ENCODE results near the gene DPP10.

DNA sequence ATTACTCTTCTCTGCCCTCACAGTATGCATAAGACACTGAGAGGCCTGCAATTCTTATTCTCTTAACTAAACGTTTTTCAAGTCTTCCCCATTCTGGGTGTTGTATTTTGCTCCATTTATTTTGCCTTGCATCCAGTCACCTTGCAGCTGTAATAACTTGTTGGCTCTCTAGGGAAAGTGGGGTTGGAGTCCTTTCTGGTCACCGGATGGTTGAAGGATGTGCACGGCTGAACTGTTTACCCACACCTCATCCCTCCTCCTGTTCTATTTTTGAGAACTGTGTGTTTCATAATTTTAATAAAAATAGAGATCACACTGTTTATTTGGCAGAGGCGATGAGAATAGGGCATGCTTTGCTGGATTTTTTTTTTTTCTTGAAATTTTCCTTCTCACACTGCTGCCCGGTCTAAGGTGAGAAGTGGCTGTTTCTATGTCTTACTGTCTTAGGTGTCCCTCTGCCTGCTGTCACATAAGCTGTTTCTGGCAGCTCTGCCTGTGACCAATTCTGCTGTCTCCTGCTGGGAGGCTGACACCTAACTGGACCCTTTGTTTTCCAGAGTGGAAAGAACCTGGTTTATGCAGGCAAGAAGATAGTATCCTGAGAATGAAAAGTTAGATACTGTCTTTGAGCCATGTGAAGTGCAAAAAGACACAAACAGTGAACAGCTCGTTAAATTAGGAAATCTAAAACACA, 342.6 kb downstream of the DPP10 start:
- TF ChIP-seq, protein P1, sequence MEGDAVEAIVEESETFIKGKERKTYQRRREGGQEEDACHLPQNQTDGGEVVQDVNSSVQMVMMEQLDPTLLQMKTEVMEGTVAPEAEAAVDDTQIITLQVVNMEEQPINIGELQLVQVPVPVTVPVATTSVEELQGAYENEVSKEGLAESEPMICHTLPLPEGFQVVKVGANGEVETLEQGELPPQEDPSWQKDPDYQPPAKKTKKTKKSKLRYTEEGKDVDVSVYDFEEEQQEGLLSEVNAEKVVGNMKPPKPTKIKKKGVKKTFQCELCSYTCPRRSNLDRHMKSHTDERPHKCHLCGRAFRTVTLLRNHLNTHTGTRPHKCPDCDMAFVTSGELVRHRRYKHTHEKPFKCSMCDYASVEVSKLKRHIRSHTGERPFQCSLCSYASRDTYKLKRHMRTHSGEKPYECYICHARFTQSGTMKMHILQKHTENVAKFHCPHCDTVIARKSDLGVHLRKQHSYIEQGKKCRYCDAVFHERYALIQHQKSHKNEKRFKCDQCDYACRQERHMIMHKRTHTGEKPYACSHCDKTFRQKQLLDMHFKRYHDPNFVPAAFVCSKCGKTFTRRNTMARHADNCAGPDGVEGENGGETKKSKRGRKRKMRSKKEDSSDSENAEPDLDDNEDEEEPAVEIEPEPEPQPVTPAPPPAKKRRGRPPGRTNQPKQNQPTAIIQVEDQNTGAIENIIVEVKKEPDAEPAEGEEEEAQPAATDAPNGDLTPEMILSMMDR (IDR thresholded peaks at IDR 0.05) = no peak
- TF ChIP-seq POLR2A (IDR thresholded peaks at IDR 0.05) (no peak), POLR2AphosphoS5 (IDR thresholded peaks at IDR 0.05) (no peak)
